Stimulated activated CD4-positive, alpha-beta T cell treated with anti-CD3 and anti-CD28 coated beads, Interleukin-1b, Interleukin-23, amount 100 ng/mL, for 1 hour (primary cell): ENCODE results near the gene LGR6.
A peak's percentile ranks its signal among the peaks of the same experiment; 100 is the strongest.
"Not testable (repeated sequence)": the region's sequence is repeated elsewhere in the genome, so short reads cannot be mapped to it uniquely, and the experiment has no call there.

ENCODE experiments used
- DNase-seq, 2 donors: peaks; one replicate each; pipeline ENCODE4 v3.0.0-alpha.2; 2020; ENCODE audit warnings: low read depth in 2 of 2

Gene LGR6

GRCh38 chr1:202223121-202223860 is 29.7 kb downstream of the LGR6 start:
- DNase-seq, result no peak

- DNase-seq, result no peak
Observed at GRCh38 chr1:202224453-202224852, 30.9 kb downstream of the LGR6 start.

DNA sequence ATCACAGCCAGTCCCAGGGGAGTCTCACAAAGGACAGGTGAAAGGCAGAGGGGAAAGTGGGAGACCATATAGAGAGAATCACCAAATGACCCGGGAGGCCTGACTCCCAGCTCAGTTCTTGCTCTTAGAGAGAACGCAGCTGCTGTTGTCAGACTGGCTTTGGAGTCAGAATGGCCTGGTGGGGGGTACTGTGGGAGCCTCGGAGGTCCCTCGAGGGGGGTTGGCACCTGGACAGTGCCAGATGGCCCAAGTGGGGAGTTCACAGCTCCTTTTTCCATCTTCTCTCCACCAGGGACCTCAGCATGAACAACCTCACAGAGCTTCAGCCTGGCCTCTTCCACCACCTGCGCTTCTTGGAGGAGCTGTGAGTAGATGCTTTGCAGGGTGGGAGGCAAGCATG is 31.5 kb downstream of the LGR6 start:
- no peak for DNase-seq

DNA sequence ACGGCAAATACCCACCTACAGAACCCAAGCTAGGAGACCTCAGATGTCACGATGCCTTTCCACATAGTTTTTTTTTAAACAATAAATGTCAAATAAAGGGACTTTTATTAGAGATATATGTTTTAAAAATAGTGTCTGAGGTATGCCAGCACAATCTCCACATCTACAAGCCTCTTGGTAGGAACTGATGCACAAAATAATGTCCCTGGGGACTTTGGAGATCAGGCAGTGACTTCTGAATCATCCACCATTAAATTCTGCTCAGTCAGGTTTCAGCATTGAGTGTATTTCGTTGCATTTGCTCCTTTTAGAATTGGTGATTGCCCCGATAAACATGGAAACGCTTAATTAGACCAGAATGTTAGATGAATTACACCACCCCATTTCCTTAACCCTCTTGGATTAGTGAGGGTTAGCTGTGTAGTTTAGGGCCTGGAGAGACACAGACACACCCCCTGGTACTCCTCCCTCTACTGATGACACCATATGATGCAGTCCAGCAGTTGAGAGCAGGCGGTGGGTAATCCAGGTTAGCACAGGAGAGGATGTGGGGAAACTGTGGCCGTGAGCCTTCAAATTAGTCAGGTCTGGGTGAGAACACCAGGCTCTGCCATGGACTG is 33.6 kb downstream of the LGR6 start:
- DNase-seq, result no peak

DNA sequence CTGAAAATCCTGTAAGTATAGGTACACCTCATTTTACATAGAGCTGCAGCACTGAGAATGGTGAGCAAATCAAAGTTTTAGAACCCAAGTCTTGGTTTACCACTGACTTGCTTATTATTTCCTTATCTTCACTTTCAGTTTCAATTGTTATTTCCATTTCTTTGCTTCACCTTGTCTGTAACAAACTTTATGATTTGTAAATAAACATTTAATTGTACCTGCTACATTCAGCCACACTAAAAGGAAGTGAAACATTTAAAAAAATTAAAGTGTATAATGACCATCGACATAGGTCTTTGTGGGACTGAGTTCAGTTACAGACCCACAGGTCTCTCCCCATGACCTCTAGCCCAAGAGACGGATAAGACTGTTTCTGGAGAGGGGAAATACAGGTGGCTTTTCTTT is 34.4 kb downstream of the LGR6 start:
- no peak for DNase-seq

GRCh38 chr1:202228484-202229122 is 35.0 kb downstream of the LGR6 start:
- DNase-seq, result no peak

- DNase-seq, result no peak
Observed at GRCh38 chr1:202229376-202229775, 35.8 kb downstream of the LGR6 start.

DNA sequence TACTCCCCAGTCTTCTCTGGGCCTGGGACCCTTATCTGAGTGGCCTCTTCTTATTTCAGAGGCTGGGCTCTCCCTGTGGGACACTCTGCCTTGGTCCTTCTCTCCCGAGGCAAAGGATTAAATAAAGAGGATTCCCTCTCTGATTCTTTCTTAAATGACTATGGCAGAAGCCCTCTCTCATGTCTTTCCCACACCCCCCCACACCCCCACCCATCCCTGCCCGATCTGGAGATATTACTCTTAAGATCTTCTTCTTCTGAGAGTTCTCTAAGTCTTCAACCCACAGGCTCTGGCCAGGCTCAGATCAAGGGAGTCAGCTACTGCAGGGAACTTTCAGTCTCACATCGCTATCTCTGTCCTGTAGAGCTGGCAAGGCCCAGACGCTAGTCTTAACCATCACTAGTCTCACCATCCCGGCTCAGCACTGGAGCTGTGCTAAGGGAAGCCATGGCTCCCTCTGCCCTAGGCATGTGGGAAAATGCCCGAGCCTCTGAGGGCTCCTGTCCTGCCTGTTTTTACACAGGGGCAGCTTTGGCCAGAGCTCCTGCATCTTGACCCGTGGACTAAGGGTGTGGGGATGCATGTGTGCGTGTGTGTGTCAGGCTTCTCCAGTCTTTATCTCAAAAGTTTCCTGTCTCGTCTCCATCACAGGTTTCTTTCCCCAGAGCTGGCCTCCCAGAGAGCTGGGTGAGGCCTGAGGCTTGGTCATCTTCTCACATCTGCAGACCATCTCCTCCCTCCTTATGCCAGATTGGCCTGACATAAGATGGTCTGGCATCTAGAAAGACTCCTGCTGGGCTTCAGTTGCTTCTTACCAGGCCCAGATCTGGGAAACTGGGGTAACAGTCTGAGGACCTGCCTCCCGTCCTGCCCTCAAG is 36.7 kb downstream of the LGR6 start:
- DNase-seq, result no peak

DNA sequence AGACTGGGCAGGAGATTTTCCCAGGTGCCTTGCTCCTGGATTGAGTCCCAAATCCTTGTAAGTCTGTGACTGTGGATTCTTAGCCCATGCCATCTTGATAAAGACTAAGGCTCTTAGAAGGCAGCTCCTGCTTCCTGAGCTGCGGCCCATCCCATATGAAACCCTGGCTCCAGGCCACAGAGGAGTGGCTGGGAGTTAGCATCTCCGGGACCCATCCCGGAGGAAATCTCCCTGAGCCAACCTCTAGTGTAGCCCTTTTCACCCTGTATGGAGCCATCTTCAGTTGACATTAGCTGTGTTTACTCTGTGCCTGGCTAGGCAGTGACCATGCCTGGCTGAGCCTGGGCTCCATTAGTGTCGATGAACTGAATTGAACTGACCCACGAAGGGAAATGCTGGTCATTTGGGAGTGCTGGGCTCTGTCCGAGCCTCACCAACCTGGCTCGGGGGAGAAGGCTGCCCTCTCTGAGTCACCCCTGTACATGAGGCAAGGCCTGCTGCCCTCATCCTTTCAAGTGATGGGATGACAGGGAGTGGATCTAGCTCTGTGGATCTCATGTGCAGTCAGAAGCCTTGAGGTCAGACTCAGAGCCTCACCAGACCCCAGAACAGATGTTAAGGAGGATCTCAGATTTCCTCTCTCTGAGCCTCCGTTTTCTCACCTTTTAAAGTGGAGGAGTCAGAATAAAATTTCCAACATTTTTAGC is 37.5 kb downstream of the LGR6 start:
- no peak for DNase-seq

DNA sequence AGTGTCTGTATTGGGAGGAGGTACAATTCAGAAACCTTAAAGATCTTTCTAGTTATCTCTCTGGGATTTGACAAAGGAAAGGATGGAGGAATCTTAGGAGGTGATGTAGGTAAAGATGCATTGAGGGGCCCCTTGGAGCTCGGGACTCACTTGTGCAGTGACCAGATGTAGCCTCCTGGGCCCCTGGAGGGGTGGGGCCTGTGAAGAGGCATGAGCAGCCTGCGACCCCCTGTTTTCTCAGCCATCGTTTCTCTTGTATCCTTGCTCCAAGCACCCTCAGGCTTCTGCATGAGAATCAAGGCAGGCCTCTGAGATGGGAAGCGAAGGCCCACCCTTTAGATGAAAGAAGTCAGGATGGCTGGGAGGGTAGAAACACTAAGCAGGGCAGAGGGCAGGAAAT is 39.6 kb downstream of the LGR6 start:
- no peak for DNase-seq

DNA sequence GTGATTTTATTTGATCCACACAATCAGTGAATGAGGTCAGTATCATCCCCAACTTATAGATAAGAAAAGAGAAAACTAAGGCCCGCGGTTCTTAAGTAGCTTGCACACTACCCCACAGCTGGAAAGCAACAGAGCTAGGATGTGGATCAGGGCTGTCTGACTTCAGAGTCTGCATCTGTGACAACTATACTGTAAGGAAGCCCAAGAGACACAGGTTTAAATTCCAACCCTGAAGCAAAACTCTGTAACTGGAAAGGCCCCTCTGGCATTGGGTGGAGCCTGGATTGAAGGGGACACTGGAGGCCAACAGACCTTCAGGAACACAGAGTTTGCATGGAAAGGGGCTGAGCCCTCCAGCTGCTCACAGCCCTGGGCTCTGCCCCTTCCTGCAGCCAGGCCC is 40.2 kb downstream of the LGR6 start:
- DNase-seq, result no peak

DNA sequence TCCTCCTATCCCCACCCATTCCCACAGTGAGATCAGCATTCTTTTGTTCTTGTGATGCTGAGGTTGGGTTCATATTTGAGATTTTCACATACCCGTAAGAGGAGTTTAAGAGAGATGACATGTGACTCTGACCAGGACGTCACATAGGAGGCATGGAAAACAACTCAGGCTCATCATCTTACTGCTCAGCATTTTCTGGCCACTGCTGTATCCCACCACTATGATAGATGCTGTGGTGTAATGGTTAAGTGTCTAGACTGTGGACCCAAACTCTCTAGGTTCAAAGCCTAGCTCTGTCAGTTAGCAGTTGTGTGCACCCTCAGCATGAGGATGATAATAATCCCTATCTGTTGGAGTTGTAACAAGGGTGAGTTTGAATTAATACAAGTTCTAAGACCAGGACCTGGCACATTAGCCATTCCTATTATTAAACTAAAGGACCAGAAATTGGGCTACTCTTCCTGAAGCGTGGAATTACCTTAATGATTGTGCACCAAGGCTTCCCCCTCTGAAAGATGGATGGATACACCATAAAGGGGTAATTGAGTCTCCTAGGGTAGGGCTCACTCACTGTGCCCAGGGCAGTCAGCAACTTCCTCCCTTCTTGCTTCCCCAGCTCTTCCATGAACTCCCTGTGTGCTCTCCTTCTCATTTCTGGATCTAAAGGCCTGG is 40.9 kb downstream of the LGR6 start:
- DNase-seq, result no peak

GRCh38 chr1:202235003-202235660 is 41.5 kb downstream of the LGR6 start:
- no peak for DNase-seq

DNA sequence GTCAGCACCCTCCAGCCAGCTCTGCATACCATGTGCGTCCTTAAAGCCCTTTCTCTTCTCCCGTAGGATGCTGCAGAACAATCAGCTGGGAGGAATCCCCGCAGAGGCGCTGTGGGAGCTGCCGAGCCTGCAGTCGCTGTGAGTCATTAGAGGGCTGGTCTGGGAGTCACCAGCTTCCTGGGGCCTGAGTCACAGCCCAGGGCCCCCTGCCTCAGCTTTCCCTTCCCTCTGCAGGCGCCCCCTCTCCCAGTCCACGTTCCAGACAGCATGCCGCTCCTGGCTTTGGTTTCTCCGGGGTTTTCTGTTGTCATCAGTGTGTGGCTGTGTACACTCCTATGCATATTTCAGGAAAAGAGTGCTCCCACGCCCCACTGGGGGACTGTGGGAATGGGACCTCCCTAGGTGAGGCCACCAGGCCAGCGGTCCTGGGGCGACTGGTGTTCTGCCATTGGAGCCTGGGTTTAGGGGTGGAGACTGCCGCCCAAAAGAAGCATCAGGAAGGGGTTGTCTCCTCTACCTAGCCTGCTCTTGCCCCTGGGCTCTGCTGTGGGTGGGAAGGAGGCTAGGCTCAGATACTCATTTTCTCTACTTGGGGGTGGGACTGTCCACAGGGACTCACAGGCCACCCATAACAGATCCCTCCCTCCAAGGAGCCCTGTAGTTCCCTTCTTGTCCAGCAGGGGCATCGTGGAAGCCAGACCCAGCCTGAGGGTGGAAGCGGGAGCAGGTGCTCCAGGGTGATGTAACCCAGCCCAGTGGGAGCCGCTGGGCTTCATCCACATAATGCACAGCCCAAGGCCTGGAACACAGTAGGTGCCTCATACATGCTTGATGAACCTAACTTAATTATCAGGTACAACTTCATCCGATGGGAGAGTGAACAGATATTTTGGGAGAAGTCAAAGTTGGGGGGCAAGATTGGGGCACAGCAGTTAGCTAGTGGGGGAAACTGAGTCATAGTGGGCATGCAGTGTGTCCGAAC is 42.5 kb downstream of the LGR6 start:
- peak; percentile 18 to 50 for DNase-seq

GRCh38 chr1:202237052-202237451 is 43.5 kb downstream of the LGR6 start:
- no peak for DNase-seq

- no peak for DNase-seq
Observed at GRCh38 chr1:202238914-202239313, 45.3 kb downstream of the LGR6 start.

DNA sequence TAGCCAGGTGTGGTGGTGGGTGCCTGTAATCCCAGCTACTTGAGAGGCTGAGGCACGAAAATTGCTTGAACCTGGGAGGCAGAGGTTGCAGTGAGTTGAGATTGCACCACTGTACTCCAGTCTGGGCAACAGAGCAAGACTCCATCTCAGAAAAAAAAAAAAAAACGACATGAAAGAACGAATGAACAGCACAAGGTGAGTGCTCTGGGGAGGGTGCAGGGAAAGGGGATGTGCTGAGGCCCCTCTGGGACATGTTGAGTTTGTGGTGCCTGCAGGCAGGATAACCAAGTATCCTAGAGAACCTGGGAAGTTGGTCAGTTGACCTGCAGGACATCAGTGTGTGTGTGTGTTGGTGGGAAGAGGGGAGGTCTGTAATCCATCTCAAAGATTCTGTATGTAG is 46.6 kb downstream of the LGR6 start:
- not testable (repeated sequence) for DNase-seq

DNA sequence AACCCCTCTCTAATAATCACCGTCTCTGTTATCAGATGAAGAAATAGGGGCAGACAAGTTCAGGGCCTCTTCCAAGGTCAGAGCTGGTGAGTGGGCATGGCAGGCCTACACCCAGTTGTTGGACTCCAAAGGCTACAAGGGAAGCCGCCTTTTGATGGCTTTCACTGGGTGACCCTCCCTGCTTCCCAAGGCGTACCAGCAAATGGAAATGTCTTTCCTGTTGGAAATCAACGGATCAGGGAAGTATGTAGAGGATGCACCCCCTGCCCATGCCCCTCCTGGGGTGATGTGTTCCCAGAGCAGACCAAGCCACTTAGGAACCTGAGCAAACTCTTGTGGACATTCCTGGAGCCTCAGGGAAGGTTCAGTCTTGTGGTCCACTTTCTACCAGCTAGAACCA is 47.4 kb downstream of the LGR6 start:
- DNase-seq, result no peak

DNA sequence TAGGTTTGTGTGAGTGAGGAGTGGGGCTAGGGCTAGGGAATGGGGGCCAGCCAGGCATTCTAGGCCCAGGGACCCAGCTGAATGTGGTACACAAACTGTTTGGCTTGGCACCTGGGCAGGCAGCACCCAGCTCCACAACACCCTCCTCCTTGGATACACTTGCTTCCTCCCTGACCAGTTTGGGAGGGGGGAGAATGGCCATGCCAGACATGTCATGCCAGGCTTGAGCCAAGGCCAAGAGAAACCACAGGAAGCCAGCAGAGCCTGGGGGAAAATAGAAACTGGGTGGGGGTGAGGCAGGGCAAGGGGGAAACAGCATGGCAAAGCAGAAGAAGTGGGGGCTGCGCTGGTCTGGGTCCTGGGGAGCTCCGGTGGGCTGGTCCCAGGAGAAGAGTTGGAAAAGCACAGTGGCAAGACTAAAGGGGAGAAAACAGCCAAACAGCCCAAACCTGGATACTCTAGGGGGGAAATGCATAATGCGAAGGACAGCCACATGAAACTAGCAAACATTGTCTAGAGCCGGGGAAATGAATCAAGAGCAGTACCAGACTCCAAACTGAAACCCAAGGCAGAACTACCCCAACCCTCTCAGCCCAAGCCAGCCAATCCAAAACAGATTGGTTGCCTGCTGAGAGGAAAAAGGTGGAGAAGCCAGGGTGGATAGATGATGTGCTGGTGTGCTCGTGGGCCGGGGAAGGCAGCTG is 47.9 kb downstream of the LGR6 start:
- DNase-seq, result no peak
